Activated CD4-positive, alpha-beta T cell treated with anti-CD3 and anti-CD28 coated beads, Interleukin-2, Interleukin-6, amounts not matched to agents 100 ng/mL and 50 ng/mL, durations not matched to agents 16 hours and 8 hours (primary cell): ENCODE measurements around the gene MTA3.

Experiments
- DNase-seq: peaks from one replicate; pipeline ENCODE4 v3.0.0-alpha.2; 2020

The MTA3 gene

DNA sequence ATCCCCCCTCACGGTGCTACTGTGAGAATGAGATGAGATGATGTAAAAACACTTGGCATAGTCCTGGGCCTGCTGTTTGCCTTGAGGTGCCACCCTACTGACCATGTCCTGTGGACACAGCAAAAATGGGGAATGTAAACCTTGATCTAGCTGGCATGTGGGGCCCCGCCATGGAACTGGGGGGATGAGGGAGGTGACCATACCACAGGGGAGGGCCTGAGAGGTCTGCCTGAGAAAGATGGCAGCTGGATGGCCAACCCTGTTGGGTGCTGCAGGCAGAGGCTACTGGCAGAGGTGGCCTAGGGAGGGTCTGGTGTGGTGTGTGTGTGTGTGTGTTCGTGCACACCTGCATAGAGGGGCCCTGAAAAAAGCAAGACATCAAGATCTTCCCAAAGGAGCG, 223.2 kb downstream of the MTA3 start:
- no peak for DNase-seq

DNA sequence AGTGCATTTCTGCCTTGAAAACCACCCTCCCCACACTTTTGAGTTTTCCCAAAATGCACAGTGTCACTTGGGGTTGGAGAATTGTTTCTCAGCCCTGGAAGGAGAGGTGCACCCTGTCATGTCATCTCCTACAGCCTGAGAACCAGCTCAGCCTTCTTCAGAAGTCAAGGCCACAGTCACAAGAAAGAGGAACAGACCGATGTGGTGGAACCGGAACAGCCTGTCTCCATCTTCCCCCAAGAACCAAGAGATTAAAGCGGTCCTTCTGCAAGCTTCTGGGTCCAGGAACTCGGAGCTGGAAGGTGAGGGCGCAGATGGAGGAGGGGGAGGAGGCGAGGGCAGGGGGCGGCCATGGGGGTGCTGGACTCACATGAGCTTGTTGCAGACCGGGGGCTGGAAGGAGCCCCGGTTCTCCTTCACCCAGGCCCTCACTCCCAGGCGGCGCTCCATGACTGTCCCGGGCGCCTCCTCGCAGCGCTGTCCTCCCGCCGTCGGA, 223.7 kb downstream of the MTA3 start:
- no peak for DNase-seq

DNA sequence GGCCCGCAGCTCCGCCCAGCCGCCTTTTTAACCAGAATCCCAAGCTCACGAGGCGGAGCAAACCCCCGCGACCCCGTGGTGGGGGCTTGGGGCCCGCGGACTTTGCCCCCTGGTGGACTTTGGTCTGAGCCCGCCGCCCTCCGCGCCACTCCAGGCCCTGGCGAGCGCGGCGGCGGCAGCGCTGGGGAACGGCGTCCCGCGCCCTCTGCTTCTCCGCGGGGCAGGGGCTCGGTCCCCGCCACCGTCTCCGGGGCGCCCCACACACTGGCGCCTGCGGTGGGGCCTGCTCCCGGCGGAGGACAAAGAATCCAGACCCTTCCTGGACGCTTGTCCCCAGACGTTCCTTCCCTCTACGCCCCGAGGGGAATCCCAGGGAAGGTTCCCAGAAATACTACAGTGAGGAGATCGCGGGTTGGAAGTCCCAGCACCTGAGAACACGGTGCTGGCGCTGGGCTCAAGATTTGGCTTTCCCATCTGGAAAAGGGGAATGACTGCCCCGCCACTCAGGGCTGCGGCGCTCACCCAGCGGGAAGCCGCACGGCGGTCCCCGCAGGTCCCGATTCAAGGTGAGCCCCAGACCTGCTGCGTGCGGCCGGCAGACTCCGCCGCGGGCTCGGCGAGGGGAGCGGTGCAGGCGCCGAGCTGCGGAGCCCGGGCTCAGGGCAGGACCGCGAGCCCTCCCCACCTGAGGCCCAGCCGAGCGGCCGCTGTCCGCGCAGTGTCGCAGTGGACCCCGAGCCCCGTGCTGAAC, 224.3 kb downstream of the MTA3 start, which contains the start of gene HAAO:
HAAO (minus strand) TSS at position 1 of the 751 bp plus-strand sequence. CDS start 47 bp downstream, outside the sequence.
- DNase-seq: no peak

DNA sequence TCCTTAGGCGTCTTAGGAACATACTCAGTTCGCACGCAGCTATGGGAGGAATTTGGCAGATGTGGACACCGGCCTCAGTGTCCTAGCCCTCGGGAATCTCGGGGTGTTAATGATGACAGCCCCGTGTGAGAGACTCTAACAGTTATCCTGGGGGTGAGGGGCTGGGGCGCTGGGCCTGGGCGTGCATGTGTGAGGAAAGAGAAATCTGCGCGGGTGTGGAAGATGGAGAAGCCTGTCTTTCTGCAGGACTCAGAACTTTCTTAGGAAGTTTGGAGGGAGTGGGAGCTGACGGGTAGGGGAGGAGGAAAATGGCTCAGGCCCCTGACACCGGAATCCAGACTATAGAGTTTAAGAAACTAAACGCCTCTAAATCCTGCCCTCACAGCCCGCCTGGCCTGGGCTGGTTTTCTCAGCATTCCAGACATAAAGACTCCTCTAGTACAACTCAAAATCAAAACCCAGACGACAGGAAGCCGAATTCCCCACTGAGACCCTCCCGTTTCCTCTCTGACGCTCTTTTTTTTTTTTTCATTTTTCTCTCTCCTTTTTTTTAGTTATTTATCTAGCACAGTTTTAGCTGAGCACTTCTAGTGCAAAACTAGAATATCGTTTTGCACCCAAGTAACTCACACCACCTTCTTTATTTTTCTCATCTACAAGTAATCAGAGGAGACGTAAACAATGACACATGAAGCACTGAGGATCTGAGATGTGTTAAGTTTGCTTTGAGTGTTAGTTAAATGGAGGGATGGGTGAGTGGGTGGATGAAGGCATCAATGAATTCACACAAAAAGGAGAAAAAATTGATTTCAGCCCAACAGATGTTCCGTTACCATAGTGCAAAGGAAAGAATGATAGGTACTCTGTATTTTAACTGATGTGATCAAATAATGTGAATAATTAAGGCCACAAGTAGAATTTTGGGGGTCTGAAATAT, 225.2 kb downstream of the MTA3 start:
- DNase-seq: no peak

DNA sequence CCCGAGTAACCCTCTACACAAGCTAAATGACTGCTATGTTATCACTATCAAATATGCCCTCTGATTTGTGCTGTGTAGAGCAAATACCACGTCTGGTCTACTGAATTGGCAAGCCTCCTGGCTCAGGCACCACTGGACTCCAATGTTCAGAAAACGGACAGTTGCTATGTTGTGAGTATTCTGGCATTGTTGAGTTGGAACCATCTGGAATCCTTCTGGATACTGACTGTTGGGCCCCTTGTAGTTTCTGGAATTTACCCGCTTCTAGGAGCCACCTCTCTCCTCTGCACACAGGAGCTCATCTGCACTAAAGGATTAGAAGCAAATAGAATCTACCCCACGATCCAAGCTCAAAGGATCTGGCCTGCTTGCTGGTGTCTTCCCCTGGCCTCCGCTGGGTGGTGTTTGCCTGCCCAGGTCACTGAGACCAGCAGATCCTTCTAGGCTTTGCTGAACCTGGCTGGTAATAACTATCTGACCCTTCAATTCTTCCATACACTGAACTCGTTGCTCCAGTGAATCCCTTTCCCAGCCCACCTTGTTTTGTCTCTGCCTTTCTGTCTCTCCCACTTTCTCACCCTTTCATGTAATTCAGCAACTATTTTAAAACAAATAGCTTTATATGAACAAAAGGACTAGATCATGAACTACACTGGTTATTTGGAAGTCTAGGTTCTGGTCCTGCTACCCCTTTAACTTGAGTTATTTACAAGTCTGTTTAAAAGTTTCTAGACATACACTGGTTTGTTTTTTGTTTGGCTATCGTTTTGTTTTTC, 226.0 kb downstream of the MTA3 start:
- DNase-seq: no peak

DNA sequence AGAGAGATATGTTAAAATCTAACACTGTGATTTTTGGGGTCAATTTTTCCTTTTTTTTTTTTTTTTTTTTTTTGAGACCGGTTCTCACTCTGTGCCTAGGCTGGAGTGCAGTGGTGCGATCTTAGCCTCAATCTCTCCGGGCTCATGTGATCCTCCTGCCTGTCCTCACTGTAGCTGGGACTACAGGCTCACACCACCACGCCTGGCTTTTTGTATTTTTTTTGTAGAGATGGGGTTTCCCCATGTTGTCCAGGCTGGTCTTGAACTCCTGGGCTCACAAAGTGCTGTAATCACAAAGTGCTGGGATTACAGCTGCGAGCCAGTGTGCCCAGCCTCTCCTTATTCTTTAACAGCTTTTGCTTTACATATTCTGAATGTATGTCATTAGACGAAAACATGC, 226.8 kb downstream of the MTA3 start:
- DNase-seq: no peak

DNA sequence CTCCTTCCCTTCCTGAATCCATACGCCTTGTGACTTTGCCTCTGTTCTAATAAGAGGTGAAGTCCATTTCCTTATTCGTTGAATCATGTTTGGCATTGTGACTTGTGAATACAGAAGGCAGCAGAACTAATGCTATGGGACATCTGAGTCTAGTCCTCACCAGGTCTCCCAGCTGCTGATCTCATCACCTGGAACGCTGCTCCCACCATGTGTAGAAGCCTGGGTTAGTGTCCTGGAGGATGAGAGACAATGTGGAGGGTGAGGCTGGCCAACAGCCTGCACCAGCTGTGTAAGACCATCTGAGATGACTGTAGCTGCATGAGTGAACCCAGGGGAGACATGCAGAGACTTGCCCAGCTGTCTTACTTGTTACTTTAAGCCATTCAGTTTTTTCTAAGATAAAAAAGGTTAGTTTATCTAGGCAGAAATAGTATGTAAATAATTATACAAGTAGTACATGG, 227.4 kb downstream of the MTA3 start:
- no peak for DNase-seq

DNA sequence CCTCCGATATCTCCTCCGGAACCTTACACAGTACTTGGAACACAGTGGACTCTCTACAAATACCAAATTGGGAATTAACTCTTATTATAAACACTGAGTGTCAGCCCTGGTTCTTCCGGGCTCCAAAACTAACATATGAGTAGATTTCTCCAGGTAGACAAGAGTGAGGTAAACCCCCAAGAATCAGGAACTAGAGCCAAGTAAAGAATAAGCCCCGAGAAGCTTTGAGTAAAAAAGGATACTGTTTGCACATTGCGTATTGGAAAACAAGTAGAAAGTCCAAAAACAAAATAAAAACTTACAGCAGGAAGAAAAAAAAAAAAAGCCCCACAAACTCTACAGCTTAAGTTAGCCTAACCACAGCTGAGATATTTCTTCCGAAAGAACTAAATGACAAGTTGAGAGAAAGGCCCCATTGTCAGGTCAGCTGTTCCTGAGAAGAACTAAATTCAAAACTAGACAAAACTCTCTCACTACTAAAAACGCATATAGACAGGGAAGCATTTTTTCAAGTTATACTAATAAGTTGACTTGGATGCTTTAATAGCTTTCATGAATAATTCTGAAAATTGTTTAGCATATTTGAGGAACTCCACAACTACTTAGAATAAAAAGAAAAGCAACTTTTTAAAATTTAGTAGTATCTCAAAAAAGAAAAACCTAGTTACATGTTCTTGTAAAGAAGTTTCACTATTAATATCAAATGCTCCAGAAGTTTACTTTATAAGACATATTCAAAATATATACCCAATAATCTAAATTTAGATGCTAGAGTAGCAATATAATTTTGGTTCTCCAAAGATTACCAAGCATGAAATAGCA, 228.2 kb downstream of the MTA3 start:
- DNase-seq: peak; percentile 65

DNA sequence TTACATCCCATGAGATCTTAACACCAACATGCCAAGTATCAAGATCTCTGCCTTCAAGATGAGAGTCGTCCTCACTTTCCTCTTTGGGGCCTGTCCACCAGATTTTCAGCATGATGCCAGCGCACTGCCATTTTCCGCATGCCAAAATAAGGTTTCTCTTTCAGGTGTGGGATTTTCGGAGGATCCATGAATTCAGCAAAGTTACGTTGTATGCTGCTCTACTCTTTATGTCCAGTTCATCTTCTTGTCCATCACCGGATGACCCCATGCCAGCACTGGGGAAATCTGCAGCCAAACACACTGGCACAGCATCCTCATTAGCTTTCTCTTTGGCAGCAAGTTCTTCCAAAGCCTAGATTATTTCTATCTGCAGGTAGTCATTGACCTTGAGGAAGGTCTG, 228.8 kb downstream of the MTA3 start:
- DNase-seq: no peak

DNA sequence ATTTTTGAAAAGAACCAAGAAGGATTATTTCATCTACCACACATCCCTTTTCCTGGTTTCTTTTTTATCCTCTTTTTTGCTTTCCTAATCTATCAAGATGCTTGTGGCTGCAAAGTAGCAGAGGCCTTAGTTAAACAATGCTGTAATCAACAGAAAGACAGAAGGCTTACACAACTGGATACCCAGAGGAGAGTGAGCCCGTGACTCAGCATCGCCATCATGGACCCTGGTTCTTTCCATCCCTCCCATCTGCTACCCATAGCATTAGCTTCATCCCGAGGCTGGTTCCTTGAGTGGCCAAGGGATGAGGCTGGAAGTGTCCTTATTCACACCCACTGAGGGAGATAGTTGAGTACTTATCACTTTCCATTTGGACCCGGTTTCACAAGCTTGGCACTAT, 231.4 kb downstream of the MTA3 start:
- DNase-seq: no peak

DNA sequence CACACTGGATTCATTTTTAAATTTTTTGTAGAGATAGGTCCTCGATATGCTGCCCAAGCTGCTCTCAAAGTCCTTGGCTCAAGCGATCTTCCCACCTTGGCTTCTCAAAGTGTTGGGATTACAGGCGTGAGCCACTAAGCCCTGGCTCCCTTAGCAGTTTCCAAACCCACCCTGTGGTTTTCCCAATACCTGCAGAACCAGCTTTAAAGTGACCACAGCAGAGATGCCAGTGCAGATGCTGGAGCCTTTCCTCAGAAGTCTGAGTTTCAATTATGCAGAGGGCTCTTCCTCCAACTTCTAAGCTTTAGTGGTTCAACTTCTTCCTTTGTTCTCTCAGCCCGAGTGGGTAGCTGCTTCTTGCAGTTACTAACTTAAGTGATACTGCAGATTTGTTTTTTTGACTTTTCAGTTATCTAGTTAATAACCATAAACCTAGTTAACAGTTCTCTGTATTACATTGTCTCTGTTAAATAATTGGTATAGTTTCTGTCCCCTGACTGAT, 232.1 kb downstream of the MTA3 start:
- DNase-seq: no peak

DNA sequence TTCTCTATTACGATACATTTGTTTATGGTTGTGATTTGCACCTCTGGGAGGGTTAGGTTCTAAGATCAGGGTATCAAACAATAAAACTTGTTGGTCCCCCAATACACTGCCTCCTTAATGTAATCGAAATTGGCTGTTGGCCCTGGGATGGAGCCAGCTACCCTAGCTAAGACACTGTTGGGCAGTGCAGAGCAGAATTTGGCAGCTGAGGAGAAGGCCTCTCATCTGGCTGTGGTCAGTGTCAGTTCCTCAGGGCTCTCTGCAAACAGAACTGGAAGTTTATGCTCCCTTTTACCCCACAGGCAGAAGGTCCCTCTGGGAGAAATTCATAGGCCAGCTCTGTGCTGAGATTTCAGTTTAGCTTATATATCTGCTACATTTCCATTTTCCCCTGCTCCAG, 232.5 kb downstream of the MTA3 start:
- no peak for DNase-seq

DNA sequence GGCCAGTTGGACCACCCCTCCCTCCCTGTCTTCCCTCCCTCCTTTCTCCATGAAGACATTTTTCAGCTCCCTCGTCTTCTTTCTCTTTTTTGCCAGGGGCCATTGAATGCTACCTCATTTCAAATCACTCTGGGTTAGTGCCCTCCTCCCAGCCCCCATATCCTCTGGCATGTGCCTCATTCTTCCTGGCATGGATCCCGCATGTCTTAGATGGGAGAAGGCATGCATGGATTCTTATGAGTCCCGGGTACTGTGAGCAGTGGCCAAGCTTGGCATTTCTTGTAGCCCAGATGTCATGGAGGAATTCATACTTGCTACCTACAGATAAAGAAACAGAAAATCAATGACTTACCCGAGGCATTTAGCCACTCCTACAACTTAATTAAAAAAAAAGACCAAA, 232.9 kb downstream of the MTA3 start:
- DNase-seq: no peak

DNA sequence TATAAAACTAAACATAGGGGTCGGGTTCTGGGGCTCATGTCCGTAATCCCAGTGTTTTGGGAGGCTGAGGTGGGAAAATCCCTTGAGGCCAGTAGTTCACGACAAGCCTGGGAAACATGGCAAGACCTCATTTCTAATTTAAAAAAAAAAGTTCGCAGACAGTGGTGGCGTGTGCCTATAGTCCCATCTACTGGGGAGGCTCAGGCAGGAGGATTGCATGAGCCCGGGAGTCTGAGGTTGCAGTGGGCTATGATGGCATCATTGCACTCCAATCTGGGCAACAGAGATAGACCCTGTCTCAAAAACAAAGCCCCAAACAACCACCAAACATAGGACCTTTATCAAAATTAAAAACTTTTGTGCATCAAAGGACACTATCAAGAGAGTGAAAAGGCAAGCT, 233.7 kb downstream of the MTA3 start:
- DNase-seq: no peak

DNA sequence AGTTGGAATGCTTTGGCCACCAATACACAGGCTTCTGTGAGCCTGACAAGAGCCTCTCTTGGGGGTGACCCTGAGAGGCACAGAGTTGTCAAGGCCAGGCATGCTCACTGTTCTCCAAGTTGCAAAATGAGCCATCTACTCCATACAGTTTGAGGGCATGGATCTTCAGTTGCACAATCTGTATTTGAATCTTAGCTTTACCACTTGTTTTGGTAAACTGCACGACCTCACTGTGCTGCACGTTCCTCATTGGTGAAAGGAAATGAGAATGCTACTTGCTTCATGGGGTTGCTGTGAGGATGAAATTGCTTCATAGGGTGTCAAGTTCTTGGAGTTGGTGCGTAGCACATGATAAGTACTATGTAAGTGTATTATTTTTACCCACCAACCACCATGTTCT, 235.9 kb downstream of the MTA3 start:
- DNase-seq: no peak

DNA sequence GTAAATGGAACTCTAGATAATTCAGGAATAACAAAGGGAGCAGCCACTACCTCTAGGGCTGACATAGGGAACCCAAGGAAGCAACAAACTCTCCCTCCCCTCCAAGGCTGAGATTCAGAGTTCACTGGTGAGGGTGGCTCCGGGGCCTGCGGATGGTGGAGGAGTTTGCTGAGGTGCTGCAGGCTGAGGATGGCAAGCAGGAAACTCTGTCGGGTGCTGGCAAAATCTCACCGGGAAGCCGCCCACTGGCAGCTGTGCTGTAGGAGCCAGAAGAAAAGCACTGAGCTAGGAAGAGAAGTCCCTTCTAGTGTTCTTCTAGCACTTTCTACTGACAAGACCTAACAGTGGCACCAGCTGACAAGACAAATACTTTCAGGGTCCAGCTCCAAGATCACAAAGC, 236.5 kb downstream of the MTA3 start:
- no peak for DNase-seq
